ENCODE measurements around the gene PANK3. TPM values are rescaled to one million over a fixed set of nuclear protein-coding genes. Genes with fewer than 3 reads are reported as not detected.

PANK3 gene
- total RNA-seq, 1 donor from 2014 or later: 107 TPM

DNA sequence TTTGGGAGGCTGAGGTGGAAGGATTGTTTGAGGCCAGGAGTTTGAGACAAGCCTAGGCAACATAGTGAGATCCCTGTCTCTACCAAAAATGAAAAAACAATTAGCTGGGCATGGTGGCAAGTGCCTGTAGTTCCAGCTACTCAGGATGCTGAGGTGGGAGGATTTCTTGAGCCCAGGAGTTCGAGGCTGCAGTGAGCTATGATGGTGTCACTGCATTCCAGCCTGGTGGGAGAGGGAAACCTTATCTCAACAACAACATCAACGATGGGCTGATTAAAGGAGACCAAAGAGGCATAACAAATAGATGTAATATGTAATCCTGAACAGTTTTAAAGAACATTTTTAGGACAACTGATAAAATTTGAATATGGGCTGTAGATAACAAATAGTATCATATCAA is 34.2 kb upstream of the PANK3 start:
- FAIRE-seq: no peak
- H3K4me3 ChIP-seq (ENCODE audit: insufficient read depth, low read depth, low read length): no peak overlapping the region
- no peaks in the 10 kb centered on the region for H4K20me1 ChIP-seq (ENCODE audit: insufficient read depth, low read length)
- no peak overlapping the region for H3K27ac Mint-ChIP-seq (ENCODE audit: unreplicated experiment)
- no peaks in the 10 kb centered on the region for H3K27me3 Mint-ChIP-seq (ENCODE audit: low read depth, unreplicated experiment)
- no peaks in the 10 kb centered on the region for H3K4me1 ChIP-seq (ENCODE audit: insufficient read depth, low read length)
- DNase-seq (ENCODE audit: low read depth): no peak
- H2AFZ ChIP-seq (ENCODE audit: low read depth, low read length): no peak overlapping the region
- H3K36me3 Mint-ChIP-seq (ENCODE audit: low read depth, unreplicated experiment): no peaks in the 10 kb centered on the region
- peaks cover 22% of the 10 kb centered on the region for H3K4me1 Mint-ChIP-seq (ENCODE audit: low read depth, unreplicated experiment)
- H3K79me2 ChIP-seq (ENCODE audit: insufficient read depth, low read length): no peaks in the 10 kb centered on the region
- H3K4me2 ChIP-seq (ENCODE audit: low read length): no peak overlapping the region
- no peaks in the 10 kb centered on the region for H3K36me3 ChIP-seq (ENCODE audit: insufficient read depth, low read length)
- no peaks in the 10 kb centered on the region for H3K9me3 ChIP-seq (ENCODE audit: insufficient read depth, low read depth, low read length)
- H3K4me3 Mint-ChIP-seq (ENCODE audit: unreplicated experiment): no peak overlapping the region
- no peak overlapping the region for H3K27ac ChIP-seq (ENCODE audit: low read depth, low read length)
- TF ChIP-seq, protein P1, sequence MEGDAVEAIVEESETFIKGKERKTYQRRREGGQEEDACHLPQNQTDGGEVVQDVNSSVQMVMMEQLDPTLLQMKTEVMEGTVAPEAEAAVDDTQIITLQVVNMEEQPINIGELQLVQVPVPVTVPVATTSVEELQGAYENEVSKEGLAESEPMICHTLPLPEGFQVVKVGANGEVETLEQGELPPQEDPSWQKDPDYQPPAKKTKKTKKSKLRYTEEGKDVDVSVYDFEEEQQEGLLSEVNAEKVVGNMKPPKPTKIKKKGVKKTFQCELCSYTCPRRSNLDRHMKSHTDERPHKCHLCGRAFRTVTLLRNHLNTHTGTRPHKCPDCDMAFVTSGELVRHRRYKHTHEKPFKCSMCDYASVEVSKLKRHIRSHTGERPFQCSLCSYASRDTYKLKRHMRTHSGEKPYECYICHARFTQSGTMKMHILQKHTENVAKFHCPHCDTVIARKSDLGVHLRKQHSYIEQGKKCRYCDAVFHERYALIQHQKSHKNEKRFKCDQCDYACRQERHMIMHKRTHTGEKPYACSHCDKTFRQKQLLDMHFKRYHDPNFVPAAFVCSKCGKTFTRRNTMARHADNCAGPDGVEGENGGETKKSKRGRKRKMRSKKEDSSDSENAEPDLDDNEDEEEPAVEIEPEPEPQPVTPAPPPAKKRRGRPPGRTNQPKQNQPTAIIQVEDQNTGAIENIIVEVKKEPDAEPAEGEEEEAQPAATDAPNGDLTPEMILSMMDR (IDR thresholded peaks at IDR 0.05; ENCODE audit: insufficient read depth, low read depth, low read length): no peak
- no peak for TF ChIP-seq EZH2 (IDR thresholded peaks at IDR 0.05; ENCODE audit: insufficient read depth, low read length)
- no peak overlapping the region for H3K9ac ChIP-seq (ENCODE audit: low read length)
- H3K27me3 ChIP-seq (ENCODE audit: insufficient read depth, low read length): no peaks in the 10 kb centered on the region
- no peaks in the 10 kb centered on the region for H3K9me3 Mint-ChIP-seq (ENCODE audit: unreplicated experiment)

DNA sequence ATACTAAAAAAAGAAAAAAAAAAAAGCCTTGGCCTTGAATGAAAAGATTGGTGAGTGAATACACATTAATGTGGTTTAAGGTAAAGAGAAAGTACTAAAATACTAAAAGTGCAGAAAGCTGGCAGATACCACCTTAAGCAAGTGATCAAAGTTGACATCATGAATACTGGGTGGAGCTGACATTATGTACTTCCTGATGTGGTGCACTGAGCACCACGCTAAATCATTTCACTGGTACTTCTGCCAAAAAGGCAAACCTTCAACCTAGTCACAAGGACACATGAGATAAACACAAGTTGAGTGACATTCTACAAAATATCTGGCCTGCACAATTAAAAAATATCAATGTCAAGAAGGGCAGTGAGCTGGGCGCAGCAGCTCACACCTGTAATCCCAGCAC is 33.8 kb upstream of the PANK3 start:
- H3K27me3 ChIP-seq (ENCODE audit: insufficient read depth, low read length): no peaks in the 10 kb centered on the region
- no peak overlapping the region for H2AFZ ChIP-seq (ENCODE audit: low read depth, low read length)
- FAIRE-seq (no peak), DNase-seq (ENCODE audit: low read depth) (peak; percentile 4)
- no peaks in the 10 kb centered on the region for H3K4me1 ChIP-seq (ENCODE audit: insufficient read depth, low read length)
- no peaks in the 10 kb centered on the region for H4K20me1 ChIP-seq (ENCODE audit: insufficient read depth, low read length)
- Mint-ChIP-seq H3K36me3 (ENCODE audit: low read depth, unreplicated experiment) (no peaks in the 10 kb centered on the region), H3K4me1 (ENCODE audit: low read depth, unreplicated experiment) (peaks cover 22% of the 10 kb centered on the region), H3K27ac (ENCODE audit: unreplicated experiment) (no peak overlapping the region), H3K27me3 (ENCODE audit: low read depth, unreplicated experiment) (no peaks in the 10 kb centered on the region), H3K9me3 (ENCODE audit: unreplicated experiment) (no peaks in the 10 kb centered on the region), H3K4me3 (ENCODE audit: unreplicated experiment) (no peak overlapping the region)
- no peak overlapping the region for H3K4me3 ChIP-seq (ENCODE audit: insufficient read depth, low read depth, low read length)
- no peaks in the 10 kb centered on the region for H3K79me2 ChIP-seq (ENCODE audit: insufficient read depth, low read length)
- H3K27ac ChIP-seq (ENCODE audit: low read depth, low read length): no peak overlapping the region
- no peak overlapping the region for H3K9ac ChIP-seq (ENCODE audit: low read length)
- H3K36me3 ChIP-seq (ENCODE audit: insufficient read depth, low read length): no peaks in the 10 kb centered on the region
- H3K4me2 ChIP-seq (ENCODE audit: low read length): no peak overlapping the region
- no peak for TF ChIP-seq EZH2 (IDR thresholded peaks at IDR 0.05; ENCODE audit: insufficient read depth, low read length)
- TF ChIP-seq, protein P1 (IDR thresholded peaks at IDR 0.05; ENCODE audit: insufficient read depth, low read depth, low read length): no peak
- no peaks in the 10 kb centered on the region for H3K9me3 ChIP-seq (ENCODE audit: insufficient read depth, low read depth, low read length)

DNA sequence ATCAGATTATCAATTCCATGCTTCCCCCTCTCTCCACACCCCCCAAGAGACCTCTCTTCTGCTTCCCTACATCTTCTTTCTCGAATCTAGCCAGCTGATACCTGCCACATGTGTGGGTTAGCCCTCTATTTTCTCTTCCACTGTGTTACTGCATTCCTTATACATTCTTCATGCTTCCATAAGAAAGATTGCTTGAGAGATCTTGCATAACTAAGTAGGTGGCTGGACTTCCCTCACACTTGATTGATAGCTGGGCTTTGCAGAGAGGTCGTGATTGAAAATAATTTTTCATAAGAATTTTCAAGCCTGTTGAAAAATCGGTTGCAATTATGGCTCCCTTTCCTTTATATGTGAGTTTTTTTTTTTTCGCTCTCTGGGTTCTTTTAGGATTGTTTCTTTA is 33.0 kb upstream of the PANK3 start:
- Histone ChIP-seq H4K20me1 (ENCODE audit: insufficient read depth, low read length) (no peaks in the 10 kb centered on the region), H3K4me1 (ENCODE audit: insufficient read depth, low read length) (no peaks in the 10 kb centered on the region), H3K9ac (ENCODE audit: low read length) (no peak overlapping the region), H3K4me2 (ENCODE audit: low read length) (no peak overlapping the region), H2AFZ (ENCODE audit: low read depth, low read length) (no peak overlapping the region), H3K36me3 (ENCODE audit: insufficient read depth, low read length) (no peaks in the 10 kb centered on the region), H3K27me3 (ENCODE audit: insufficient read depth, low read length) (no peaks in the 10 kb centered on the region), H3K79me2 (ENCODE audit: insufficient read depth, low read length) (no peaks in the 10 kb centered on the region), H3K4me3 (ENCODE audit: insufficient read depth, low read depth, low read length) (no peak overlapping the region), H3K27ac (ENCODE audit: low read depth, low read length) (no peak overlapping the region), H3K9me3 (ENCODE audit: insufficient read depth, low read depth, low read length) (no peaks in the 10 kb centered on the region)
- Mint-ChIP-seq H3K36me3 (ENCODE audit: low read depth, unreplicated experiment) (peaks cover under 1% of the 10 kb centered on the region), H3K27me3 (ENCODE audit: low read depth, unreplicated experiment) (no peaks in the 10 kb centered on the region), H3K27ac (ENCODE audit: unreplicated experiment) (peak overlapping the region; percentile 41), H3K4me3 (ENCODE audit: unreplicated experiment) (no peak overlapping the region), H3K4me1 (ENCODE audit: low read depth, unreplicated experiment) (peaks cover 22% of the 10 kb centered on the region), H3K9me3 (ENCODE audit: unreplicated experiment) (no peaks in the 10 kb centered on the region)
- no peak for TF ChIP-seq EZH2 (IDR thresholded peaks at IDR 0.05; ENCODE audit: insufficient read depth, low read length)
- TF ChIP-seq, protein P1 (IDR thresholded peaks at IDR 0.05; ENCODE audit: insufficient read depth, low read depth, low read length): no peak
- FAIRE-seq (no peak), DNase-seq (ENCODE audit: low read depth) (peak; percentile 45)

All from astrocyte (in vitro differentiated cells and primary cell).